Posterior vena cava (tissue), 2 donors: ENCODE measurements around the gene TSPO2. TPM values are rescaled to one million over a fixed set of nuclear protein-coding genes. Genes with fewer than 3 reads are reported as not detected.

Source experiments
- DNase-seq: peaks from one replicate; pipeline ENCODE4 v3.0.0-alpha.2; 2020; ENCODE audit warnings: low spot score
- intact Hi-C, 2 donors: fragments of 100-400 bp; cut with DNase I; formaldehyde crosslinking; loops; one replicate each; pipeline versions ENCODE4 v1.14.1 to v1.14.2; 2022 to 2023
- total RNA-seq, 2 donors: library from RNA; stranded (reverse); fragmentation: NEBNext Ultra II Directional; extraction: Animal tissue kit (Norgen Biotek cat#: 25700); gene quantifications; one replicate each; pipeline ENCODE4 v1.2.1, GENCODE V29; 2021
- donor health status: DM: yes; HTN: yes; CAD: no.
- donor health status: DM: yes; HTN: yes; CAD: no.

Gene TSPO2
- total RNA-seq, 2 donors from 2014 or later = not detected

DNA sequence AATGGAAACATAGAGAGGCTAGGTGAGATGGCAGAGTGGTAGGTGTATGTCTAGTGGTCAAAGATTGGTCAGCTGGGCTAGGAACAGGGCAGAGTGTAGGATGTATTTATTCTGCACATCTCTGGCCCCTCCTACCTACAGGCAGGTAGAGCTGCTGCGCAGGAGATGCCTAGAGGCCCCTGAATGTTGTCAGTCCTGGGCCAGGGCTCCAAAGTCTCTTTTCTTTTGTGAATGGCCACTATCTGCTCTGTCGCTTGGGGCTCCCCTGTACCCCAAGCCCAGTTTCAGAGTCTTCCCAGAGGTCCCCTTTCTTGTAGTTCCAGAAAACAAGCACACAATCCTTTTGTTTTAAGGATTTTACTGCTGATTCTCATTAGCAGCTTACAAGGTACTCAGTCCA, 5.0 kb downstream of the TSPO2 start:
- no peak for DNase-seq
- intact Hi-C loops = no loop called here

DNA sequence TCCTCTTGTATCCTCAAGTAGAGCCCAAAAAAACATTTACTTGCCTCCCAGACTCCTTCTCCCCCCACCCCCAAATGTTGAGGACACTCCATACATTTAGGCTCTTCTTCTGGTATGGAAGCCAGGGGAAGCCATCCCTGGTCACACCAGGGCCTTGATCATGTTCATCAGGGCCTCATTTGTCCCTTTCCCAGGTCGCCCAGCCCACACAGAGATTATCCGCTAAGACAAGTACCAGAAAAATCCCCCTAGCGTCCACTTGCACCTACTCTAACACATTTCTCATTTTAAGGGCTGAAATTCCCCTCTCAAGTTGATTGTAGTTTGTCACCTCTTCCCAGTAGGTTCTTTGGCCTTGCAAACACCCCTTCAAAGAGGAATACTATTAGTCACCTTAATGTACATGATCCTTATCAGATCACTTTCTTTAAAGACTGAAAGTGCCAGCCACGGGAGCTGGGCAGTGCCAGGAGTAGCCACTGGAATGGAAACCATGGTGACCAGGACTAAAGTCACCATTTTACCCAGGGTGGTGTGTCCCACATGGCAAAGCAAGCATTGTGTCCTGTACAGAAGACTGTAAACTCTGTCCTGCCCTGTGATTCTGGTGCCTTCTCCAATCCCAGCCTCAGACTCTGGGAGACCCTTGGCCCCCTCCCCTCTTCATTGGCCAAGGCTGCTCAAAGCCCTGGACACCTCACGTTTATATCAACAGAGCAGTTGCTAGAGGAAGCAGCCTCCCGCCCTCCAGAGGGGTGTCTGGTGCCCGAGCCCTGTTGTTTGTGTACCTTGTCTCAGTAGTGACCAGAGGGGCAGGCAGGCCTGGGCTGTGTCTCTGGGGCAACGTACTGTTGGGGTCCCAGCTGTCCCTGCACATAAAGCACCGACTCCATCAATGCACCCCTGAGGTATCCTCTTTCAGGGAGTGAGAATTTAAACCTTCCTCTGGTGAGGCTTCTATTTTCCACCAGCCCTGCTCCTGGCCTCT, 5.8 kb downstream of the TSPO2 start:
- DNase-seq = no peak
- intact Hi-C loops = no loop called here

DNA sequence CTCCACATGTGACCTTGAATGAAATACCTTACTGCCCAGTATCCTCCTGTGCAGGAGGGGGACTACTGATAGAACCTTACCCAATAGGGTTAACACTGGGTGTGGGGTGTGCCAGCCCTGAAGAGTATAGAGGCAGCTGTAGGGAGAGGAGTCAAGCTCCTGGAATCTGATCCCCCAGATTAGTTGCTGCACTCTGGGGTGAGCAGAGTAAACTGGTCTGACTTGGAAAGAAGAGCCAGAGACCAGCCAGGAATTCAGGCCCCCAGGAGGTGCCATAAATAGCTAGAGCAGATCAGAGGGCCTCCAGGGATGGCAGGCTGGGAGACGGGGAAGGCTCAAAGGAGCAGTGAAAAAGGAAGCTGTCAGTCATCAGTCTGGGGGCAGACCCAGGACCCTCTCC, 7.3 kb downstream of the TSPO2 start:
- DNase-seq = no peak
- intact Hi-C loops = no loop called here

DNA sequence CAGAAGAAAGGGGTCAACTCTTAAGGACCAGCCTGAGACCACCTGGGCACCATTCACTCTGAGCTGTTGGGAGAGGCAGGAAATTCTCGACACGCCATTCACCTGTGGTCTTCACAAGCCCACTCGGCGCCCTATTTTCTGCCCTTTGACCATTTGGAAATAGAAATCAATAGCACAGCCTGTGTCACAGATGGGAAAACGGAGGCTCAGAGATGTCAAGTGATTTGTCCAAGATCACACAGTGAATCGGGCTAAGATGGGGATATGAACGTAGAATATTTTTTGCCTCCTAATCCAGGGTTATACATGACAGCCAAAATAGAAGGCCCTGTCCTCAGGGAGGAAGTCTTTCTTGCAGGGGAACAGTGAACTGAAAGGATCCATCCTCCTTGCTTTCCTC, 7.7 kb downstream of the TSPO2 start:
- intact Hi-C loops = no loop called here
- no peak for DNase-seq

DNA sequence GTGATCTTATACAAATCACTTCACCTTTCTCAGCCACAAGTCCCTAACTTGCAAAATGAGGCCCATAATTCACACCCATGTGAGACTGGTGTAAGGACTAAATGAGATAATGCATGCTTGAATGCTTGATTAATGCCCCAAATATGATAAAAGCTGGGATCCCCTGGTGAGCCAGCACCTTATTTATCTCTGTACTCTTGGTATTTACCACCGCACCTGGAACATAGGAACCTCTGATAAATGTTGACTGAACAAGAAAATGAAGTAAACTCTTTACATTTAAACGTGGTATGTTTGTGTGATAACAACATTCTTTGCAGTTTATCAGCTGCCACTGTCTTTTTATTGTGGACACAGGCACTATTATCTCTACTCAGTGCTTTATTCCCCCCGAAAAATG, 8.3 kb downstream of the TSPO2 start:
- DNase-seq = no peak
- intact Hi-C loops = no loop called here

DNA sequence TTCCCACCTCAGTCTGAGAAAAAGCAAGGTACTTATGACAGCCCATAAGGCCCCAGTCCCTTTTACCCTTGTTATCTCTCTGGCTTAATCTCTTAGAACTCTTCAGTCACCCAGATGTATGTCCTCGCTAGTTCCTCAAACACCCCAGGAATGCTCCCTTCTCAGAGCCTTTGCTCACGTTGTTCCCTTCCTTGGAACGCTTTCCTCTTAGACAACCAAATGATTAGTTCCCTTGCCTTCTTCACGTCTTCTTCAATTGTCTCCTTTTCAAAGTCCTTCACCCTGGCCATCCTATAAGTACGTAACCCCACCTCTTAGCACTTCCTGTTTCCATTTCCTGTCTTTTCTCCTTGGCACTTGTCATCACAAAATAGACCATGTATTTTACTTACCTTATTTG, 9.6 kb downstream of the TSPO2 start:
- intact Hi-C loops = no loop called here
- no peak for DNase-seq

DNA sequence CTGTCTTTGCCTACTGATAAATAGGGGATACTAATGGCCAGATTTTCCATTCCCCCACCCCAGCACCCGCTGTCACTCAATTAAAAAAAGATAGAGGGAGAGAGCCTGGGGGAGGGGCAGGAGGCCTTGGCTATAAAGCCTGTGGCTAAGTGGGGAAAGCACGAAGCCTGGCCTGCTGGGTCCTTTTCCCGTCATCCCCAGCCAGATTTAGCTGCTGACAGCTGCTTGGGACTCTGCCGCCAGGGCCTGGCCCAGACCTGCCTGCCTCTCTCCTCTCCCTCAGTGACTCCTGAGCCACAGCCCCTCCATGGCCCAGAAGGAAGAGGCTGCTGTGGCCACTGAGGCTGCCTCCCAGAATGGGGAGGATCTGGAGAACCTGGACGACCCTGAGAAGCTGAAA, 10.8 kb downstream of the TSPO2 start, which contains the start of gene APOBEC2:
APOBEC2 (plus strand) TSS at position 162 of the 400 bp plus-strand sequence; CDS start at position 308, 146 bp downstream.
- intact Hi-C loops = no loop called here
- DNase-seq = no peak

DNA sequence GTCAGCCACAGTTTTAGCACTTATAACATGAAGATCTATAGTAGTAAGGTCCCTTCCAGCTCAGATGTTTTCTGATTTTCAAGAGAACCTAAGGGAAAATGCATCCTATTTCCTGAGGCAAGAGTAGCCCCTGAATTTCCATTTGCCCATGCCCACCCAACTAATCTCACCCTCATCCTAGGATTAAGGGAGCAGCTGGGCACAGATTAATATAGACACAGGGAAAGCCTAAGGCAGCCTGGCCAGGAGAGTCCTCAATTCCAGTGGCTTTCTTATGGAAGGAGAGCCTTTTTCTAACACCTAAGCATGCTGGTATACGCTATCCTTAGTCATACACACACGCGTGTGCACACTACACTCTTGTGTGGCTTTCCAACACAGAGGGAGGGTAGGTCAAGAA, 12.2 kb downstream of the TSPO2 start:
- intact Hi-C loops = no loop called here
- DNase-seq = no peak

DNA sequence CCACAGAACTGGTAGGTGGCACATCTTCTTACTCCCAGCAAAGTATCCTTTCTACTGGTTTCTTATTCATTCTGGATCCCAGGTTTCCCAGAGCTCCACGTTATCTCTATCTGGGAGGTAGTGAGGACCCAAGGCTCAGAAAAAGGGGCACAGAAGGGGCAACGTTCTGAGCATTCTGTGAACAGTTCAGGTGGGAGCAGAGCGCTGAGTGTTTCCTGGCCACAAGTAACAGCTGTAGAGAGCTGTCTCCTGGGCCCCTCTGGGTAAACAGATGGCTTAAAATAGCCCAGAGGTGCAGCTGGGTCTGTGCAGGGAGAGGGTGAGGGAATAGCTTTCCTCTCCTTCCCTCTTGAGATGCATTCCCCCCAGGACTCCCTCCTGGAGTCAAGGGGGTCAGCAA, 12.9 kb downstream of the TSPO2 start:
- DNase-seq = no peak
- intact Hi-C loops = no loop called here

DNA sequence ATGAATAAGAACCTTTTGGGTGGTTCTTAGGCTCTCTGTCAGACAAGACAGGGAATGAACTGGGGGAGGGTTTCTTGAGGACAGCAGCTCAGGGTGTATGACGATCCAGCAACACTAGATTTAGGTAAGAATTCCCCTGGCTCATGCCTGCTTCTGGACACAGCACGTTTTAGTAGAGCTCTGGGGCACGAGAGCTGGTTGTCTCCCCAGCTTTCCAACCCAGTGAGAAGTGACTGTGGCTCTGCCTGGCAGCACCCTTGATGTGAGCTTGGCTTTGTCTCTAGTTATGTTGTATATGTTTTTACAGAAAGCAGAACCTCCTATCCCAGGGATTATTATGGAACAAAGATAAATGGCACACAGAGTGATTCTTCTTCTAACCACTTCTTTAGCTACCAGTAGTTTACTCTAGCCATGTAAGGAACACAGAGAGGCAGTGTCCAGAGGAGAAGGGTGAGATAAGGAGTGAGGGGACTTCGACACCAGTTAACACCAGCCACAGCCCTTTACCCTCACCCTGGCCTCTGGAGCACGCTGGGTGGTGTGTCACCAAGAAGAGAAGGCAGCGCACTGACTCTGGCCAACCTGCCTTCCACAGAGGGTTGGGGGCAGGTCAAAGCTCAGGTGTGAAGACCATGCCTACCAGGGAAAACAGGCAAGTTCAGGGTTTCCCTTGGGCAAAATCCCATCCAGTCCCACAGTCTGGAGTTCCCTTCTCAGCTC, 14.7 kb downstream of the TSPO2 start:
- DNase-seq = no peak
- intact Hi-C loops = no loop called here

DNA sequence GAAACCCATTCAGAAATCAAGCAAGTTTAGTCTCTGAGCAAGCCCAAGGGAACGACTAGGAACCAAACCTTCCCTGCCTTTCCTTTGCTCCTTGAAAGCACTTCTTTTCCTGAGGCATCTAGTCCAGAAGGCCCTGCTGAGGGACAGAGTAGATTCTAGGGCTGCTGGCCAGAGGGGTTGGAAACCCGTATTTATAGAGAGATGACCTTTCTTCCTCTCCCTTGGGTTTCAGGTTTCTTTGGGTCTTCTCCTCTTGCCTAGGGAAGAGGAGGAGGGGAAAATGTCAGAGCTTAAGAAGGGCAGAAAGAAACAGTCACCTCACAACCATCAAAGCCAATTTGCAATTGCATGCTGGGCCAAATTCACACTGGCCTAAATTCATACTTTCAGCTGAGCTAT, 16.5 kb downstream of the TSPO2 start:
- DNase-seq = no peak
- intact Hi-C loops = no loop called here

DNA sequence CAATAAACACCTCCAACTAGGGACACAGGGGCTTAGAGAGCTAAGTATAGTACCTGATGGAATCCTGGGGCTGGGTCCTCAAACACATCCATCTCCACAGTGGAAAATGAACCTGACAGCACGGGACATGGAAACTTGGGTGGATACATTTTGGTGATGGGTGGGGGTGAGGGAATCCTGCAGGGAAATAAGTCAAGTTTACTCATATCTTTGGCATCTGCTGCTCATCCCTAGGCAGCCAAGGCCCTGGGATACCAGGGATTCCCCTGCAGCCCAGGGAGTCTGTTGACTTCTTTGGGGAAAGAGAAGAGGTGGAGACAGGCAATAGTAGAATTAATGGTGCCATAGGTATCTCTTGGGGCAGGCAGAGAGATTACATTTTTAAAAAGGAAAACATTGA, 17.3 kb downstream of the TSPO2 start:
- intact Hi-C loops = no loop called here
- no peak for DNase-seq

DNA sequence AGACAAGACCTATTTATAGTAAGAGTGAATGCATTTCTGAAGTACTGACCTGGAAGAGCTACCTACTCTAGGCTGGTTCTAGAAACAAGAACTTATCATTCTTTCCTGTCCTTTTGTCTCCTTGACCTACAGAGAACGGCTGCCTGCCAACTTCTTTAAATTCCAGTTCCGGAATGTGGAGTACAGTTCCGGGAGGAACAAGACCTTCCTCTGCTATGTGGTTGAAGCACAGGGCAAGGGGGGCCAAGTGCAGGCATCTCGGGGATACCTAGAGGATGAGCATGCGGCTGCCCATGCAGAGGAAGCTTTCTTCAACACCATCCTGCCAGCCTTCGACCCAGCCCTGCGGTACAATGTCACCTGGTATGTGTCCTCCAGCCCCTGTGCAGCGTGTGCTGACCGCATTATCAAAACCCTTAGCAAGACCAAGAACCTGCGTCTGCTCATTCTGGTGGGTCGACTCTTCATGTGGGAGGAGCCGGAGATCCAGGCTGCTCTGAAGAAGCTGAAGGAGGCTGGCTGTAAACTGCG, 19.0 kb downstream of the TSPO2 start:
- no peak for DNase-seq
- intact Hi-C loops = no loop called here

DNA sequence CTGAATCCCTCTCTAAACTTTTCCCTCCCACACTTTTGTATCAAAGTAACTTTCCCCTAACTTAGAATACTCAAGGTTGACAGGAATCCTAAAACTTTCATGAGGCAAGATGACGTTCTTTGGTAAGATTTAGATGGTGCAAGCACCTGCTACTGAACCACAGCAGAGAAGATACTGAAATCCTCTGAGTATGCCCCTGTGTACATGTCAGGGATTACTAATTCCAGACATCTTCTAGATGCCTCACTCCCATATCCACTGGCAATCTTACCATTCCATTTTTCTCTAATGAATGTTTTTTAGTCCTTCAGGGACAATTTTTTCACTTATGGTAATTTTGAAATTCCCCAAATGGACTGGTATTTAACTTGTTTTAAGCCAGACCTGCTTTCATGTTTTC, 19.8 kb downstream of the TSPO2 start:
- intact Hi-C loops = no loop called here

DNA sequence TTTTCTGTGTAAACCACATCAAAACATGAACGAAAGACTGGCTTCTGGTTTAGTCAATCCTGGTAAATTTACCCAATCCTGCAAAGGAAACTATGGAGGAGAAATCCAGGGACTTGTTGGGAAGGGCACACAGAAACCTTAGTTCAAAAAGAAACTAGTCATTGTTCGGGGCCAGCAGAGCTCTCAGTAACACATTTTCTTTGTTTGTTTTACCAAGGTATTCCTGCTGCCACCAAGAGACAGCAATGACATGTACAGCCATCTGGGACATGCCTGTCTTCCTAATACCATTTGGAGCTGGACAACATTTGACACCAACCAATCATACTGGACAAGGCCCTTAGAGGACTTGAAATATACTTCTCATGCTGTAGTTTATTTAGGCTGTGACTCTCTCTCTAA, 21.6 kb downstream of the TSPO2 start:
- no peak for DNase-seq
- intact Hi-C loops = no loop called here

More for the DNA sequence above, 19.8 kb downstream of the TSPO2 start:
- DNase-seq = no peak

DNA sequence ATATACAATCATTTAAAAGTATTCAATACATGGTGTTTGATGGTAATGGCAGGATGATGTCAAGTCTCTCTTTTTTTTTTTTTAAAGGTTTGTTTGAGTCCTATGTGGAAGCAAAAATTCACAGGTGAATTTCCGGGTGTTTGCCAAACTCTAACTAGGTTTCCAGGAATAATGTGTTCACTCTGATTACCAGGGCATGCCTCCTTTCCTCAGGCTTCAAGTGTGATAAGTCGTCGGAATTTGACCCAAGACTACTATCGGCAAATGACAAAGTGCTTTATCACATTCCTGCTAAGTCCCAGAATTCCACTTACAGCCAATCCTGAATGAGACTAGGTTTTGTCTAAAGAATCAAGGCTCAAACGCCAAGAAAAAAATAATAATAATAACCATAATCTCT, 22.6 kb downstream of the TSPO2 start:
- intact Hi-C loops = loop anchor here (5.0 kb wide), 1 partner anchor 58 kb away; no protein-coding TSS in a partner anchor
- no peak for DNase-seq

DNA sequence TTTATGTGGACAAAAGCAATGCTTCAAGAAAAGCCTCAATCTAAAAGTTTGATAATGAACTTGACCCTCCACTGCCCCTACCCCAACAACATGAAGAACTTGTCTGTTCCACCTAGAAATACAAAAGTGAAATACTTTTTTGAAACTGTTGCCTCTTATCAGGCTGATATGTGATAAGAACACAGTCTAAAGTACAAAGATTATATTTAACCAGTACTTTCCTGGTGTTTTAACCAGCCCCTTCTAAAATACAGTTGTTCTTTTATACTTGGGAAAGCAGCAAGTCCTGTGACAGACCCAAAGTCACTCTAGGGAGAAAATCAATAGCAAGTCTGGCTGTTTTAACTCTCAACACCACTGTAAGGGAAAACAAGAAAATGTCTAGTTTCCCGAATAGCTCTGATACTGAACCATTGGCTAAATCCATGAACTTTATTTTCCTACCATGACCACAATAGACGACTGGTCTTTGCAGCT, 23.3 kb downstream of the TSPO2 start:
- intact Hi-C loops = loop anchor here (5.0 kb wide), 1 partner anchor 58 kb away; no protein-coding TSS in a partner anchor
- DNase-seq = no peak

DNA sequence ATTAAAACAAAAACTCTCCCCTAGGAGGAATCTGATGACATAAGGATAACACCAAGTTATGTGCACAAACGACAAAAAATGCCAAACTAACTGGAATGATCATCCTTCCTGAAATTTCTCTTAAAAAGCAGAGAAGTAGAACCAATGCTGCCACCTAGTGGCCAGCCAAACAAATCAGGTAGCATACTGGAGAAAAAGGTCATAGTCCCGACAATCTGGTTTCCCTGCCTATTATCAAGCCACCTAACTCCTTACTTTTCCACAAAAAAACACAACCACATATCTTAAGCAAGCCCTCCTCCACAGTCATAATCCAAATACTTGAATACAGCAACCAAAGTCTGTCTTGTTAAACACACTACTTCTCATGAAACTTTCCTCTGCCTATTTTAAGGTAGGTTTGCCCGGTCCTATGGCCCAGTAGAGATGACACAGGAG, 24.6 kb downstream of the TSPO2 start:
- peak; percentile 91 for DNase-seq

DNA sequence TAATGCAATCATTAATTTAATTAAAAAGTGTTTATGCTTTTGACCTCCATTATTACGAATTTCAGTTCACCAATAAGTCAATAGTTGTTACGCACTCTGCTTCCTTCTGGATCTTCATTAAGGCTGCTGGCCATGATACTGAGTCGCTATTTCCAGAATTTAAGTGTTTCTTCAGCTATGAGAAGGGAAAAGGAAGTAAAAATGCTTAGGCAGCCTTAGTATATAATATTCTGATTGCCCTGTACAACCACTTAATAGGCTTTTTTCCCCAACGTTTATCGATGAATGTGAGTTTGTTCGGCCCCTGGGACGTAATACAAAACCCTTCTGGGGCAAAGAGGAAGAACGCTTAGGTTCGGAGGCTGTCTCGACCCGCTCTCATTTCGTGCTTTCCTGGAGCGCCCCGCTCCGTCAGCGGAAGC, 29.2 kb downstream of the TSPO2 start:
- intact Hi-C loops = no loop called here
- DNase-seq = no peak

More for the DNA sequence above, 24.6 kb downstream of the TSPO2 start:
- intact Hi-C loops = loop anchor here (5.0 kb wide), 1 partner anchor 60 kb away; no protein-coding TSS in a partner anchor
